Measurements from ENCODE around the gene IDH3B.
"Not testable (repeated sequence)": the region's sequence is repeated elsewhere in the genome, so short reads cannot be mapped to it uniquely, and the experiment has no call there.

Gene IDH3B

GRCh38 chr20:2698912-2699311 lies 34.9 kb upstream of the IDH3B start:
- Histone ChIP-seq H2AFZ (ENCODE audit: low read depth) (no peak overlapping the region), H3K4me1 (ENCODE audit: low read depth, poor library complexity, severe bottlenecking) (no peaks in the 10 kb centered on the region), H3K79me2 (ENCODE audit: insufficient read depth, low read depth) (no peaks in the 10 kb centered on the region), H3K4me3 (IDR thresholded peaks at IDR 0.05; ENCODE audit: insufficient read depth, low read depth, low read length) (no peak overlapping the region), H3K27me3 (ENCODE audit: insufficient read depth, low read depth) (no peaks in the 10 kb centered on the region), H4K20me1 (ENCODE audit: insufficient read depth) (no peaks in the 10 kb centered on the region), H3K36me3 (ENCODE audit: insufficient read depth) (no peaks in the 10 kb centered on the region), H3K27ac (no peak overlapping the region), H3K4me2 (no peak overlapping the region), H3K9ac (no peak overlapping the region)
- TF ChIP-seq CTCF (conservative IDR thresholded peaks at IDR 0.05; ENCODE audit: low read depth, low read length): no peak

- Histone ChIP-seq H4K20me1 (ENCODE audit: insufficient read depth) (no peaks in the 10 kb centered on the region), H3K9ac (no peak overlapping the region), H3K79me2 (ENCODE audit: insufficient read depth, low read depth) (no peaks in the 10 kb centered on the region), H3K36me3 (ENCODE audit: insufficient read depth) (no peaks in the 10 kb centered on the region), H3K4me2 (no peak overlapping the region), H3K4me1 (ENCODE audit: low read depth, poor library complexity, severe bottlenecking) (no peaks in the 10 kb centered on the region), H3K27me3 (ENCODE audit: insufficient read depth, low read depth) (no peaks in the 10 kb centered on the region), H3K27ac (no peak overlapping the region), H3K4me3 (IDR thresholded peaks at IDR 0.05; ENCODE audit: insufficient read depth, low read depth, low read length) (no peak overlapping the region), H2AFZ (ENCODE audit: low read depth) (no peak overlapping the region)
- no peak for TF ChIP-seq CTCF (conservative IDR thresholded peaks at IDR 0.05; ENCODE audit: low read depth, low read length)
These were observed 34.3 kb upstream of the IDH3B start for GRCh38 chr20:2698186-2698817.

GRCh38 chr20:2697768-2698167 lies 33.8 kb upstream of the IDH3B start:
- H3K9ac ChIP-seq: no peak overlapping the region
- no peak overlapping the region for H3K4me2 ChIP-seq
- H3K27me3 ChIP-seq (ENCODE audit: insufficient read depth, low read depth): no peaks in the 10 kb centered on the region
- no peak overlapping the region for H2AFZ ChIP-seq (ENCODE audit: low read depth)
- no peaks in the 10 kb centered on the region for H3K36me3 ChIP-seq (ENCODE audit: insufficient read depth)
- no peaks in the 10 kb centered on the region for H3K4me1 ChIP-seq (ENCODE audit: low read depth, poor library complexity, severe bottlenecking)
- no peak overlapping the region for H3K4me3 ChIP-seq (IDR thresholded peaks at IDR 0.05; ENCODE audit: insufficient read depth, low read depth, low read length)
- H3K79me2 ChIP-seq (ENCODE audit: insufficient read depth, low read depth): no peaks in the 10 kb centered on the region
- no peak overlapping the region for H3K27ac ChIP-seq
- no peak for TF ChIP-seq CTCF (conservative IDR thresholded peaks at IDR 0.05; ENCODE audit: low read depth, low read length)
- no peaks in the 10 kb centered on the region for H4K20me1 ChIP-seq (ENCODE audit: insufficient read depth)

- Histone ChIP-seq H3K79me2 (ENCODE audit: insufficient read depth, low read depth) (no peaks in the 10 kb centered on the region), H3K27me3 (ENCODE audit: insufficient read depth, low read depth) (no peaks in the 10 kb centered on the region), H2AFZ (ENCODE audit: low read depth) (no peak overlapping the region), H3K4me3 (IDR thresholded peaks at IDR 0.05; ENCODE audit: insufficient read depth, low read depth, low read length) (no peak overlapping the region), H4K20me1 (ENCODE audit: insufficient read depth) (no peaks in the 10 kb centered on the region), H3K4me1 (ENCODE audit: low read depth, poor library complexity, severe bottlenecking) (no peaks in the 10 kb centered on the region), H3K27ac (no peak overlapping the region), H3K36me3 (ENCODE audit: insufficient read depth) (no peaks in the 10 kb centered on the region), H3K4me2 (no peak overlapping the region), H3K9ac (no peak overlapping the region)
- no peak for TF ChIP-seq CTCF (conservative IDR thresholded peaks at IDR 0.05; ENCODE audit: low read depth, low read length)
These were observed 32.6 kb upstream of the IDH3B start for GRCh38 chr20:2696646-2697045.

GRCh38 chr20:2695984-2696525 lies 32.0 kb upstream of the IDH3B start:
- H3K36me3 ChIP-seq (ENCODE audit: insufficient read depth); H3K27me3 ChIP-seq (ENCODE audit: insufficient read depth, low read depth); H4K20me1 ChIP-seq (ENCODE audit: insufficient read depth); H3K4me2 ChIP-seq; H3K4me1 ChIP-seq (ENCODE audit: low read depth, poor library complexity, severe bottlenecking); H3K27ac ChIP-seq; H3K4me3 ChIP-seq (IDR thresholded peaks at IDR 0.05; ENCODE audit: insufficient read depth, low read depth, low read length); H3K79me2 ChIP-seq (ENCODE audit: insufficient read depth, low read depth); H3K9ac ChIP-seq; H2AFZ ChIP-seq (ENCODE audit: low read depth): not testable (repeated sequence)

Data from KMS-11 (cell line).